GM10266 (cell line): Measurements from ENCODE around the gene FHOD3.

Experiments
- DNase-seq: peaks from one replicate; pipeline ENCODE4 v3.0.0; 2012; ENCODE audit errors: extremely low spot score
- TF ChIP-seq, protein P1 (sequence below): IDR thresholded peaks from 2 replicates; pipeline ENCODE4 v1.5.1; 2012; ENCODE audit warnings: mild to moderate bottlenecking, low read depth; ENCODE audit not compliant: control insufficient read depth, insufficient read depth; ENCODE audit errors: missing control alignments

Gene FHOD3

DNA sequence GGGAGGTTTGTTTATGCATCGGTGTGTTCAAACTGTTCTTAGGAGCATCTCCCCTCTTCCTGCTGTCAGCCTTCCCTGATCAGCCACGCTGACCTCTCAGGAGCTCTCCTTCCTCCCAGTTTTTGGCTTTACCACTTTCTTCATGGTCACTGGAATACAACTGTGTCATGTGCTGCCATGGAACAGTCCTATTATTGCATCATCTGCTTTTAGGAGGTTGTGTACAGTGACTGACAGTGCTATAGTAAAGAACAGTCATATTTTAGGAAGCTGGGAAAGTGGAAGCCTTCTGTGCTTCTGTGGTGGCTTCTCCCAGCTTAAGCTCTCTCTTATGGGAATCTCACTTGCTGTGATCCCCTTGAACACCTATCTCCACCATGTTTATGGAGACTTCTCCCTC lies 365.8 kb downstream of the FHOD3 start:
- TF ChIP-seq, protein P1, sequence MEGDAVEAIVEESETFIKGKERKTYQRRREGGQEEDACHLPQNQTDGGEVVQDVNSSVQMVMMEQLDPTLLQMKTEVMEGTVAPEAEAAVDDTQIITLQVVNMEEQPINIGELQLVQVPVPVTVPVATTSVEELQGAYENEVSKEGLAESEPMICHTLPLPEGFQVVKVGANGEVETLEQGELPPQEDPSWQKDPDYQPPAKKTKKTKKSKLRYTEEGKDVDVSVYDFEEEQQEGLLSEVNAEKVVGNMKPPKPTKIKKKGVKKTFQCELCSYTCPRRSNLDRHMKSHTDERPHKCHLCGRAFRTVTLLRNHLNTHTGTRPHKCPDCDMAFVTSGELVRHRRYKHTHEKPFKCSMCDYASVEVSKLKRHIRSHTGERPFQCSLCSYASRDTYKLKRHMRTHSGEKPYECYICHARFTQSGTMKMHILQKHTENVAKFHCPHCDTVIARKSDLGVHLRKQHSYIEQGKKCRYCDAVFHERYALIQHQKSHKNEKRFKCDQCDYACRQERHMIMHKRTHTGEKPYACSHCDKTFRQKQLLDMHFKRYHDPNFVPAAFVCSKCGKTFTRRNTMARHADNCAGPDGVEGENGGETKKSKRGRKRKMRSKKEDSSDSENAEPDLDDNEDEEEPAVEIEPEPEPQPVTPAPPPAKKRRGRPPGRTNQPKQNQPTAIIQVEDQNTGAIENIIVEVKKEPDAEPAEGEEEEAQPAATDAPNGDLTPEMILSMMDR = no peak
- DNase-seq = no peak

DNA sequence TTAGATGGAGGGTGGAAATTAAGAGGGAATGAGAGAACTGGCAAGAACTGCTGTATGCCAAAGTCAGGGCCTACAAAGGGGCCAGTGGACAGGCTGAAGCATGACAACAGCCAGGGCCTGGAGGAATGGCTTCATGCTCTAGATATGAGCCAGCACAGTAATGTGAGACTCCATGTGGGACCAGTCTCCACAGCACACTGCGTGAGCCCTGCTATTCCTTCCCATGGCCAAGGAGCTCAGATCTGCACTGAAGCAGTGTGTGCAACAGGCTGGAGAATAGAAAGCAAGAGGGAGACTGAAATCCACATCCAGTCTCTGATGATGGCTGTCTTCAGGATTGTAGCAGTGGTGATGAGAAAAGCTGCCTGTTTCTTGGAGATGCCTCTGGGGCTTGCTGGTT lies 368.4 kb downstream of the FHOD3 start:
- DNase-seq = no peak
- TF ChIP-seq, protein P1 = no peak

DNA sequence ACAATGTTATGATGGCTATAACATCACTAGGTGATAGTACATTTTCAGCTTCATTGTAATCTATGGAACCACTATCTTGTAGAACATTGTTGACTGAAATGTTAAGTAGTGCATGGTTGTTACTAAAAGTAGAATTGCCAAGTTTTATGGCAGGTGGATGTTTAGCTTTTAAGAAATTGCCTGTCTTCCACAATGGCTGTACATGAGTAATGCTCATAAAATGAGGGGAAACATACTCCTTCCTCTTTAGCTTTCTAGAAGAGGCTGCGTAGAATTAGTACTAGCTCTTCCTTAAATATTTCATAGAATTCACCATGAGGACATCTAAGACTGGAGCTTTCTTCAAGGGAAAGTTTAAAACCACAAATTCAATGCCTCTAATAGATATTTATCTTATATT lies 370.3 kb downstream of the FHOD3 start:
- TF ChIP-seq, protein P1 = no peak
- no peak for DNase-seq

DNA sequence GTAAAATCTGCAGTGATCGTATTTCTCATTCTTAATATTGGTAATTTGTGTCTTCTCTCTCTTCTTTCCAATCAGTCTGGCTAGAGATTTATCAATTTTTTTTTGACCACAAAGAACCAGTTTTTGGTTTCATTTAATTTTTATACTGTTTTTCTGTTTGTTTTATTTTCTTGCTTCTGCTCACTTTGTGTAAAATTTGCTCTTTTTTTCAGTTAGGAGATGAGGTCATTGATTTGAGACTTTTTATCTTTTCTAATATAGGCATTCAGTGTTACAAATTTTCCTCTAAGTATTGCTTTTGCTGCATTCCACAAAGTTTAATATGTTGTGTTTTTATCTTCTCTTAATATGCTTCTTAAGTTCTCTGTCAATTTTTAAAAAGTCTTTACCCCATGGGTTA lies 370.8 kb downstream of the FHOD3 start:
- DNase-seq = no peak
- TF ChIP-seq, protein P1 = no peak

DNA sequence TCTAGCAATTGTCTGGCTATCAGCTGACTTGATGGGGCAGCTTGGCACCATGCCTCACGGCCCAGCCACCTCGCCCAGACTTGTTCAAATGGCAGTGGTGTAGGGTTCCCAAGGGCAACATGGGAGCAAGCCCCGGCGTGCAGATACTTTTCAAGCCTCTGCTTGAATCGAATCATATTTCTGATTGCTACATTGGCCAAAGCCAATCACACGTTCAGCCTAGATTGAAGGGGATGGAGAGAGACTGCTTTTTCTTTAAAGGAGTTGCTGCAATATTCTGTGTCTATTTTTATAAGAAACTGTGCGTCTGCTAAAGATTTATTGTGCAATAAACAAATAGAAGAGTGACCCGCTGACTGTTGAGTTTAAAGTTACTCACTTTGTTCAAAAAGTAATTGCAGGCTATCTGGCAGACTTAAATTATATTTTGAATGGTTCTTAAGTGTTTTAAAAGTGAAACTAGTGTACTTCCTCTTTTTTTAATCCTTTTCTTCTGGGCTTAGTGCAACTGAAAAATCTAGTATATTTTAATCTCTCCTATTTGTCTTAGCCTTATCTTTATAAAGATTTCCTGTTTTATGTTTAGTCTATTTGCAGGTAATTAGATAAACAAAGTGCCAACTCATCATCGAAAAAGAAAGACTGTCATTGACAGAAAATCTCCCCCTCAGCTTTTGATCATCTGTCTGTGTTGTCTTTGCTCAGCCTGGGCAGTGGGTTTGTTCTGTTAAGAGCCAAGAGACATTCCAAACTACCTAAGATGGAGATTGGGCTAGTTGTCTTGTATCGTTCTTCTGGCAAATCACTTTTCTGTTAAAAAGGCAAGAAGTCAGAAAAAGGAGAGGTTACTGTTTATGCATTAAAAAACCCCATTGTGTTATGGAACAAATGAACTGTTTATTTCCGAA lies 375.2 kb downstream of the FHOD3 start:
- no peak for DNase-seq
- TF ChIP-seq, protein P1 = no peak

DNA sequence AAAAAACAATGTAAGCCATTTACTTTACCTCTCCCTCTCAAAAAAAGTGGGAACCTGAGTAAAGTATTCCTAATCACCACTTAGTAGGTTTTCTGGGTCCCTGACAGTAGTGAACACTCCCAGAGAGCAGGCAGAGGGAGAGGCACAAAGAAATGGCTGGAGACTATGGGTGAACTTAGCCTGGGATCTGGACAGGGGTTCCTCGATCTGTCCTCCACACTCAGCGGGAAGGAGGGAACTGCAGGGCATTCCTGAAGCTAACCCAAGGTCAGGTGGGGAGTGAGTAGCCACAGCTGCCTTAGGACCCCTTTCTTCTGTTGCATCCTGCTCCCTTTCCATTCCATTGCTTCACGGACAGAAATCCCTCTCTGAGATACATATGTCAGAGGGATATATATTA lies 375.9 kb downstream of the FHOD3 start:
- DNase-seq = no peak

DNA sequence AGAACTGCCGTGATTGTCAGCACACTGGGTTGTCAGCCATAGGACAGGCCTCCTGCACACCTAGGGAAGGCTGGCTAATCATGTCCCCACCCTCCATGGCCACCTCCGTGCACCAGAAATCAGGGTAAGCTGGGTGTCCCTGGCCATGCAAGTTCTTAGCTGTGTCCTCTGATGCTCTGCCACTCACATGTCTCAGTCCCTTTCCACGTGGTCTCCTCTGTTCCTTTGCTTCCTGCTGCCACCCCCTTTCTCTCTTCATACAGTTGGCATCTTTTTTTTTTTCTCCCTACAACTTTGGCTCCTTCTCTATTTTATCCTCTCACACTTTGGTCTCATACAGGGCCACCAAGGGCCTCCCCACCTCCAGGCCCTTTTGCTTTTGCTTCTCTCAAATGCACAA lies 377.6 kb downstream of the FHOD3 start:
- TF ChIP-seq, protein P1 = no peak
- DNase-seq = no peak

More for the DNA sequence above, 375.9 kb downstream of the FHOD3 start:
- TF ChIP-seq, protein P1 = no peak
